Progenitor cell of endocrine pancreas (in vitro differentiated cells): ENCODE data around the gene EMP1. TPM values are rescaled to one million over a fixed set of nuclear protein-coding genes. Genes with fewer than 3 reads are reported as not detected.

Experiments used
- DNase-seq: peaks from one replicate; pipeline ENCODE4 v3.0.0; 2021; ENCODE audit warnings: low spot score; ENCODE audit not compliant: unreplicated experiment
- H3K27ac Mint-ChIP-seq: 2 replicates; pipeline ENCODE4 v1.8.0; 2021; ENCODE audit warnings: mild to moderate bottlenecking, moderate library complexity, mixed read lengths
- H3K27me3 Mint-ChIP-seq: 2 replicates; pipeline ENCODE4 v1.8.0; 2021; ENCODE audit warnings: mixed read lengths
- H3K36me3 Mint-ChIP-seq: 2 replicates; pipeline ENCODE4 v1.8.0; 2022; ENCODE audit warnings: mixed read lengths; ENCODE audit not compliant: insufficient read depth
- H3K4me1 Mint-ChIP-seq: 2 replicates; pipeline ENCODE4 v1.8.0; 2021; ENCODE audit warnings: low read depth, mixed read lengths
- H3K4me3 Mint-ChIP-seq: 2 replicates; pipeline ENCODE4 v1.8.0; 2021; ENCODE audit warnings: low read depth, mild to moderate bottlenecking, moderate library complexity, mixed read lengths
- H3K9me3 Mint-ChIP-seq: 2 replicates; pipeline ENCODE4 v1.8.0; 2021; ENCODE audit warnings: low read depth, mixed read lengths
- total RNA-seq: library from RNA; stranded (reverse); gene quantifications from 2 replicates; pipeline ENCODE4 v1.2.1, GENCODE V29; 2021
- TF ChIP-seq, protein P1 (sequence below): fragments of 200-600 bp; sonication (generic); IDR thresholded peaks from one replicate; pipeline ENCODE4 v1.5.0; 2021; ENCODE audit warnings: antibody characterized with exemption, mild to moderate bottlenecking; ENCODE audit not compliant: unreplicated experiment

EMP1 gene
- total RNA-seq, 1 donor from 2014 or later, result 0.31 TPM

DNA sequence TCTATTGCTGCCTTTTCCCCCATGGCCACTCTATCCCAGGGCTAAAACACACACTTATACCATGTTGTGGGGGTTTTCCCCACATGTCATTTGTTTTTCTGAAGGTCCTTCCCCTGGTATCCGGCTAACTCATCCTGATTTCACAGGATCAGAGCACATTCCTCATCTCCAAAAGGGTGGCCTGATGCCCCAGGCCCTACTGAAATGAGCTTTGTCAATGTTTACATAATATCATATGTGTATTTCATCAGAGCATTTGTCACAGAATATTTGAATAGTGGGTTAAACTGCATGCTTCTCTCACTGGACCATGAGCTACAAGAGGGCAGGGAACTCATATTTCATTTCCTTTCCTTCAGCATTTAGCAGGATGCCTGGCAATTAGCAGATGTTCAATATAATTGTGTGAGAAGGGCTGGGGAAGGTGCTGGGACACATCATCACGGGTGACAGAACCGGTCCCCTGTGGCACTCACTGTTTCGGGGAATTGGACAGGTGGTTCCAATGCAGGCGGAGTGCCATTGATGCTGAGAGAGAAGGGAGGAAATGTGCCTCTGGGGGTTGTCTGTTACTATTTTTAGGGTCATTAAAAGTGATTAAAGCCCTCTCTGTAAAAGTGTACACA lies 26.8 kb downstream of the EMP1 start:
- H3K36me3 Mint-ChIP-seq, result no peaks in the 10 kb centered on the region
- TF ChIP-seq, protein P1, sequence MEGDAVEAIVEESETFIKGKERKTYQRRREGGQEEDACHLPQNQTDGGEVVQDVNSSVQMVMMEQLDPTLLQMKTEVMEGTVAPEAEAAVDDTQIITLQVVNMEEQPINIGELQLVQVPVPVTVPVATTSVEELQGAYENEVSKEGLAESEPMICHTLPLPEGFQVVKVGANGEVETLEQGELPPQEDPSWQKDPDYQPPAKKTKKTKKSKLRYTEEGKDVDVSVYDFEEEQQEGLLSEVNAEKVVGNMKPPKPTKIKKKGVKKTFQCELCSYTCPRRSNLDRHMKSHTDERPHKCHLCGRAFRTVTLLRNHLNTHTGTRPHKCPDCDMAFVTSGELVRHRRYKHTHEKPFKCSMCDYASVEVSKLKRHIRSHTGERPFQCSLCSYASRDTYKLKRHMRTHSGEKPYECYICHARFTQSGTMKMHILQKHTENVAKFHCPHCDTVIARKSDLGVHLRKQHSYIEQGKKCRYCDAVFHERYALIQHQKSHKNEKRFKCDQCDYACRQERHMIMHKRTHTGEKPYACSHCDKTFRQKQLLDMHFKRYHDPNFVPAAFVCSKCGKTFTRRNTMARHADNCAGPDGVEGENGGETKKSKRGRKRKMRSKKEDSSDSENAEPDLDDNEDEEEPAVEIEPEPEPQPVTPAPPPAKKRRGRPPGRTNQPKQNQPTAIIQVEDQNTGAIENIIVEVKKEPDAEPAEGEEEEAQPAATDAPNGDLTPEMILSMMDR, result no peak
- H3K27me3 Mint-ChIP-seq, result peaks cover 23% of the 10 kb centered on the region
- H3K4me3 Mint-ChIP-seq, result no peak overlapping the region
- DNase-seq, result no peak
- peaks cover 9% of the 10 kb centered on the region for H3K9me3 Mint-ChIP-seq
- peaks cover 9% of the 10 kb centered on the region for H3K4me1 Mint-ChIP-seq
- no peak overlapping the region for H3K27ac Mint-ChIP-seq

DNA sequence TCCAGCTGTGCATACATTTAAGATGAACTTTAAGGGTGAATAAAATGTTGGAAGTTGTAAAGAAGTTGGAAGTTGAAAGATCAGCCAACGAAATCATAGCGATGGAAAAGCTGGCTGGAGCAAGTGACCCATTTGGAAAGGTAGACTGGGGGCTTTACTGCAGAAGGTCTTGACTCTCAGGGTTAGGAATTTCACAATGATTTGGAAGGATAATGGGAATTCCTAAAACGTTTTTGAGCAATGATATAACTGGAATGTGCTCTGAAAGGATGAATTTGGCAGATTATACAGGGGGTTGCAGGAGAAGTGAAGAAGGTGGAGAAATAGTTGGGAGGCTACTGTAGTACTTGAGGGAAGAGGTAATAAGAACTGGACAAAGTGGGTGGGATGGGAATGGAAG lies 27.4 kb downstream of the EMP1 start:
- no peak for DNase-seq
- H3K4me3 Mint-ChIP-seq, result no peak overlapping the region
- H3K4me1 Mint-ChIP-seq, result peaks cover 9% of the 10 kb centered on the region
- TF ChIP-seq, protein P1, result no peak
- peaks cover 6% of the 10 kb centered on the region for H3K9me3 Mint-ChIP-seq
- no peaks in the 10 kb centered on the region for H3K36me3 Mint-ChIP-seq
- peaks cover 20% of the 10 kb centered on the region for H3K27me3 Mint-ChIP-seq
- H3K27ac Mint-ChIP-seq, result no peak overlapping the region

DNA sequence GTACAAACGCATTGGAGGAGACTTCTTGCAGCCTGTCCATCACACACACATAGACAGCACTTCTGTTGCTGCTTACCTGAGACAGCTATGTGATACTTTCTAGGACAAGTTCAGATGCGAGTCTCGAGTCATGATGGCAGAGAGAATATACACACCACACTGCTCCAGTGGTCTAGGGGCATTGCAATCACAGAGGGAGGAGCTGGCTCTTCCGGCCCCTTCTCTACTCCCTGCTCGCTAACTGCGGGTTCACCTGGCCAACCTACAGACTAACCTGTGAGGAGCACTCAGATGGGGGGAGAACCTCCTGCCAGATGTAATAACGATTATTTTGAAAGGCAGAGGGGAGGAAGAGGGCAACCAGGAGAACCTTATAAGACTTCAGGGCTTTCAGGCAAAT lies 30.7 kb downstream of the EMP1 start:
- H3K27me3 Mint-ChIP-seq, result peaks cover 15% of the 10 kb centered on the region
- H3K4me3 Mint-ChIP-seq, result no peak overlapping the region
- DNase-seq, result no peak
- peaks cover 9% of the 10 kb centered on the region for H3K4me1 Mint-ChIP-seq
- H3K36me3 Mint-ChIP-seq, result no peaks in the 10 kb centered on the region
- TF ChIP-seq, protein P1, result no peak
- H3K9me3 Mint-ChIP-seq, result peaks cover 4% of the 10 kb centered on the region
- H3K27ac Mint-ChIP-seq, result no peak overlapping the region

DNA sequence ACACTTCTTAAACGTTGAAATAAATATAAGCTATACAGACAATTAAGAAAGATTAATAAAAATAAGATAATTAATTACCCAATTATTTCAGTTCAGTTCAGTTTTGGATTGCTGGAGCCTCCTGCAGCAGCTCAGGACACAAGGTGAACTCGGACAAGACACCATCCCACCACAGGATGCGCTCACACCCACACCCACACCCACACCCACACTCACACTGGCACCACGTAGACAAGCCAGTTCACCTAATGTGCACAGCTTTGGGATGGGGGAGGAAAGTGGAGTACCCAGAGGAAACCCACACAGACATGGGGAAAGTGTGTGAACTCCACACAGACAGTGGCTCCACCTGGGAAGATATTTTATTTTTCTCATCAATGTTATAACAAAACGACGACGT lies 32.1 kb downstream of the EMP1 start:
- no peaks in the 10 kb centered on the region for H3K36me3 Mint-ChIP-seq
- DNase-seq, result no peak
- no peak overlapping the region for H3K4me3 Mint-ChIP-seq
- peaks cover 7% of the 10 kb centered on the region for H3K4me1 Mint-ChIP-seq
- peaks cover 15% of the 10 kb centered on the region for H3K27me3 Mint-ChIP-seq
- H3K9me3 Mint-ChIP-seq, result peaks cover 4% of the 10 kb centered on the region
- TF ChIP-seq, protein P1, result no peak
- H3K27ac Mint-ChIP-seq, result no peak overlapping the region

DNA sequence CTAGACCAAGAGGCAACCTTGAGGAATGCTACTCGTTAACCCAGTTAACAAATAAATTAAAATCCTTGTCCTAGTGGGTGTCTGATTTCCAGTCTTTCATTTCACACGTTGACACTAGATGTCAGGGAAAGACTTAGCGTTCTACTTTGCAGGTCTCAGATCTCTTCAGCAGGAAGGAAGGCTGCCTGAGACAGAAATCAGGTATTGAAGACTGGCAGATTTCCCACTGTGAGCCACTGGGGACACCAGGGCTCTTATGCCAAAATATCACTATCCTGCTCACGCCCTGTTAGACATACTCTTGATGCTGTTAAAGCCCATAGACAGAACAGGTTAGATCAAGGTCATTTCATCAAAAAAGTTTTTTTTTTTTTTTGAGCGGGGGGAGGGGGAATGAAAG lies 33.0 kb downstream of the EMP1 start:
- Mint-ChIP-seq H3K27ac (no peak overlapping the region), H3K36me3 (no peaks in the 10 kb centered on the region), H3K27me3 (peaks cover 9% of the 10 kb centered on the region), H3K9me3 (peaks cover 4% of the 10 kb centered on the region), H3K4me1 (peaks cover 7% of the 10 kb centered on the region), H3K4me3 (no peak overlapping the region)
- TF ChIP-seq, protein P1, result peak; percentile 19
- no peak for DNase-seq
